Astrocyte of the spinal cord (primary cell): ENCODE data around the gene MRPS7.
A peak's percentile ranks its signal among the peaks of the same experiment; 100 is the strongest.

ENCODE experiments used
- DNase-seq: peaks from one replicate; pipeline ENCODE4 v3.0.0; 2011; ENCODE audit warnings: low read depth, low spot score
- H3K4me3 ChIP-seq: 2 replicates; pipeline ENCODE4 v1.5.1; 2011; ENCODE audit warnings: low read depth, mild to moderate bottlenecking, low read length, moderate library complexity
- in situ Hi-C: cut with HindIII; loops from 2 replicates; pipeline ENCODE4 v1.10.0; 2017; ENCODE audit warnings: low sequenced_read_pairs
- TF ChIP-seq, protein P1 (sequence below): IDR thresholded peaks from 2 replicates; pipeline ENCODE4 v1.5.1; 2012; ENCODE audit warnings: low read depth, mild to moderate bottlenecking, low read length, inconsistent platforms

The MRPS7 gene

DNA sequence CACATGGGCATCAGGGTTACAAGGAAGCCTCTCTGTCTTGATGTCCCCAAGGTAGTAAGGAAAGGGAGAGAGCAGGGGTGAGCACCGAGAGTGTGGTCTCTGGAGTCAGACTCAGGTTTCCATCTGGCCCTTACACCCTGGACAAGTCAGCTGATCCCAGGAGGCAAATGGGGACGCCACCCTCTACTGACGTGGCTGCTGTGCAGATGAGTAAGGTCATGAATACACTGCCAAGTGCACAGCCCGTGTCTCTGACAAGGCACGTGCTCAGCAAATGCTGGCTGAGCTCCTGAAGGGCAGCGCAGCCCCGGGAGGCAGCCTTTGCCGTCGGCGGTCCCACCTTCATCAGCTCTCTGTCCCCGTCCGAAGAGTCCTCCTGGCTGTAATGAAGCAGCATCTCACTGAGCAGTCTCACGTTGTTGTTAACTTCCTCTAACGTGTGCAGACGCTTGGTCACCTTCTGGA lies 19.7 kb upstream of the MRPS7 start:
- no peak overlapping the region for H3K4me3 ChIP-seq
- peak; percentile 19 for DNase-seq
- TF ChIP-seq, protein P1, sequence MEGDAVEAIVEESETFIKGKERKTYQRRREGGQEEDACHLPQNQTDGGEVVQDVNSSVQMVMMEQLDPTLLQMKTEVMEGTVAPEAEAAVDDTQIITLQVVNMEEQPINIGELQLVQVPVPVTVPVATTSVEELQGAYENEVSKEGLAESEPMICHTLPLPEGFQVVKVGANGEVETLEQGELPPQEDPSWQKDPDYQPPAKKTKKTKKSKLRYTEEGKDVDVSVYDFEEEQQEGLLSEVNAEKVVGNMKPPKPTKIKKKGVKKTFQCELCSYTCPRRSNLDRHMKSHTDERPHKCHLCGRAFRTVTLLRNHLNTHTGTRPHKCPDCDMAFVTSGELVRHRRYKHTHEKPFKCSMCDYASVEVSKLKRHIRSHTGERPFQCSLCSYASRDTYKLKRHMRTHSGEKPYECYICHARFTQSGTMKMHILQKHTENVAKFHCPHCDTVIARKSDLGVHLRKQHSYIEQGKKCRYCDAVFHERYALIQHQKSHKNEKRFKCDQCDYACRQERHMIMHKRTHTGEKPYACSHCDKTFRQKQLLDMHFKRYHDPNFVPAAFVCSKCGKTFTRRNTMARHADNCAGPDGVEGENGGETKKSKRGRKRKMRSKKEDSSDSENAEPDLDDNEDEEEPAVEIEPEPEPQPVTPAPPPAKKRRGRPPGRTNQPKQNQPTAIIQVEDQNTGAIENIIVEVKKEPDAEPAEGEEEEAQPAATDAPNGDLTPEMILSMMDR, result no peak
- in situ Hi-C loops, result no loop called here

DNA sequence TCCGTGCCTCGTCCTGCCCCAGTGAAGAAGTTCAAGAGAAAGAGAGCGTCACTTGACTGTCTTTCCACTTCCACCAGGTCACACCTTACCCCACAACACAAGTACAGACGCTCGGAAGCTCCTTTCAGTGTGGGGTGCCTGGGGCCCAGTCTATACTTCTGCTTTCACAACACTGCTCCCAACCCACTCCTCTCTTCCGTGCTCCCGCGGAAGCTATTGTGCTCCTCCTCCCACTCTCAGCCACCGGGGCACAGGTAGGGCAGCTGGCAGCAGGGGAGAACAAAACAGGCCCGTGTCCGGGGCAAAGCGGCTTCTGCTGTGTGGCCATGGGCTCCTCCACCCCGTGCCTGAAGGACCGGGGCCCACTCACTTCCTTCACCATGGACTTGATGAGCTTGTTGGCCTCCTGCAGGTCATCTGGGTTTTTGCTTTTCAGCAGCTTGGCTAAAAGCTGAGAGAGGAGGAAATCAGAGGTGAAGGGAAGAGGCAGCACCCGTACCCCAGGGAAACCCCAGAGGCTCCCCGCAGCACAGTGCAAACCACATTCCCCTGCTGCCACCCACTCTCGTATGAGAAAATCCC lies 19.1 kb upstream of the MRPS7 start:
- no peak for DNase-seq
- no peak overlapping the region for H3K4me3 ChIP-seq
- in situ Hi-C loops, result no loop called here
- TF ChIP-seq, protein P1, result no peak

DNA sequence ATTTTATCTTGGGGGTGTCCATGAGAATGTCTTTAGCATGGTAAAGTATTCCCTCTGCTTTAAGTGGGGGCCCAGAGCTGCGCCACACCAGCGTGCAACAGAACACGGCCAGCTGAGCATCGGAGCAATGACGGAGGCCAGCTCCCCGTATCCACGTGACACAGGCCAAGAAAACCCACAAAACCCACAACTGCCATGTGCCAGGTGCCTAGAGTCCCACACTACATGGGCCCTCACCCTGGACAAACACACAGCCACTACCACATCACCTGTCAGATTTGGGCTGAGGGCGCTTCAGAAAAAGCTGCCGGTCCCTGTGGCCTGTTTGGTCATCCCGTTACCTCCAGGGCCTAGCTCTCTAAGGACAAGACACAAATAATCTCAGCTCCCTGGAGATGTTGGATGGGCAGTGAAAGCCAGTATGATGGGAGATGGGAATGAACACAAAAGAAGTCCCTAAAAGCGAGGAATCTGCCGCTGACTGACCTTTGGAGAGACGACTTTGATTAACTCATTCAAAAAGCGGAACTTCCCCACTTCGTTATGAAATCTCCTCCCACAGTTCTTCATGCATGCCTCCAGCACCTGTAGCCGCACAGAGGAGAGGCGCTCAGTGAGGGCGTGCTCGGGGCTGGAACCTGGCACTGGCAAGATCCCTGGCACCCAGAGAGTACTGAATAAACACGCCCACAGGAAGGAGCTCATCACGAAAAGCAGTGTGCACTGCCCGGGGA lies 17.4 kb upstream of the MRPS7 start:
- DNase-seq, result no peak
- no peak overlapping the region for H3K4me3 ChIP-seq
- in situ Hi-C loops, result no loop called here
- TF ChIP-seq, protein P1, result no peak

DNA sequence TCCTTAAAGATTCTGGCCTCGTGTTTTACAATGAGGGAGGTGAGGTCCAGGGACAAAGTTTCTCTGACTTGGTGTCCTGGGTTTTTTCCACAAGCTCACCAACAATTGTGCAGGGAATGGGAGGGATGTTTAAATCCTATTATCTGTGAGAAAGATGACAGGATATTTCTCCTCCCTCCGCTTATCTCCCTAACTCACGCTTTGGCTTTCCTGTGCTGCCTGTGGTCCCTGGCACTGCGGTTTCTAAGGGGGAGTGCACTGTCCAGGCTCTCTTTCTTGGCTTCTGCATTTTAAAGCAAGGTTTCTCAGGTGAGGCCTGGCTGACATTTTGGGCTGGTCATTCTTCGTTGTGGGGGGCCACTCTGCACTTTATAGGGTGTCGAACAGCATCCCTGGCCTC lies 16.7 kb upstream of the MRPS7 start:
- in situ Hi-C loops, result no loop called here
- TF ChIP-seq, protein P1, result no peak
- no peak overlapping the region for H3K4me3 ChIP-seq
- DNase-seq, result no peak

DNA sequence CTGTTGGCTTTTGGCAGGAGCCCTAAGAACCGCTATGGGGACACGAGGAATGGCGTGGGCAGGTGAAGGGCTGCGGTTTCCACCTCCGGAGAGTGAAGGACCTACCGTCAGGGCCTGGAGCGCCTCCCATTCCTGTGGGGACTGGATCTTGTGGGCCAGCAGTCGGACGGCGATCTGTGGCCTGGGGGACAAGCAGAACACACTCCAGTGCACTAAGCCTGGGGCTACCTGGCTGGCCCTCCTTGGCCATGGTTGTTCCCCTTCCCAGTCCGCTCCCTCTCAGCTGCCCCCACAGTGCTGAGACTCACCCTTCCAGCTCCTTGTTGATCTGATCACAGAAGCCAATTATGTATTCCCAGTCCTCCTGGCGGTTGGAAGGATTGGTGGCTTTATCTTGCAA lies 15.3 kb upstream of the MRPS7 start:
- no peak for DNase-seq
- in situ Hi-C loops, result no loop called here
- TF ChIP-seq, protein P1, result no peak
- no peak overlapping the region for H3K4me3 ChIP-seq

DNA sequence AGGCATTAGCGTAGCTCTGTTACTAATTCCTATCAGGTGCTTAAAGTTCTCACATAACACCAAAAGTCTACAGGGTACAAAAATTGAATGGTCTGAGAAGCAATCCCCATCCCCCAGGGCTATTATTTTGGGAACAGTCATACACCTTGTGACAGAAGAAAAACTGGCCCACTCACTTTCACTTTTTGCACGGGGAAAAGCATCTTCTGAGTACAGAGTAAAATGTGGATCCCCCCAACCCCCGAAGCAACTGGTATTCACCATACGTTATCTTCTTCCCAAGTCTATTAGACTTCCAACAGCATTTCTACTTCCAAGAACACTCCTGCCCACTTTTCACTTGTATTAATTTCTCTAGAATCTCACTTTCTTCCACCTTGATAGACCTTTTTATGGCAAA lies 12.1 kb upstream of the MRPS7 start:
- in situ Hi-C loops, result no loop called here
- no peak overlapping the region for H3K4me3 ChIP-seq
- TF ChIP-seq, protein P1, result no peak
- no peak for DNase-seq
